OCI-LY1 (cell line): Measurements from ENCODE around the gene AKAP11.

Experiments
- H2AFZ ChIP-seq: fragments of 200-600 bp; sonication (generic), shearing (Covaris generic); 2 replicates; pipeline ENCODE4 v1.6.0; 2014; ENCODE audit warnings: antibody characterized with exemption, mild to moderate bottlenecking, low read length
- H3F3A ChIP-seq: fragments of 200-600 bp; sonication (generic), shearing (Covaris generic); 2 replicates; pipeline ENCODE4 v1.6.0; 2014; ENCODE audit warnings: mild to moderate bottlenecking, antibody characterized with exemption, low read length, moderate library complexity; ENCODE audit not compliant: insufficient read depth
- H3K27ac ChIP-seq: fragments of 200-600 bp; sonication (generic); 2 replicates; pipeline ENCODE4 v1.5.1; 2014; ENCODE audit warnings: low read length, mixed run types, mild to moderate bottlenecking, low read depth; ENCODE audit not compliant: poor library complexity, severe bottlenecking
- H3K27me3 ChIP-seq: fragments of 200-600 bp; sonication (generic); 2 replicates; pipeline ENCODE4 v1.6.0; 2014; ENCODE audit warnings: antibody characterized with exemption, mild to moderate bottlenecking, low read length, moderate library complexity; ENCODE audit not compliant: insufficient read depth
- H3K36me3 ChIP-seq: fragments of 200-600 bp; sonication (generic); 2 replicates; pipeline ENCODE4 v1.6.1; 2014; ENCODE audit warnings: mild to moderate bottlenecking, antibody characterized with exemption, low read length, moderate library complexity, mixed read lengths; ENCODE audit not compliant: insufficient read depth
- H3K4me1 ChIP-seq: fragments of 200-600 bp; sonication (generic); 2 replicates; pipeline ENCODE4 v1.5.1; 2014; ENCODE audit warnings: mild to moderate bottlenecking, low read length, moderate library complexity; ENCODE audit not compliant: insufficient read depth, severe bottlenecking
- H3K4me2 ChIP-seq: fragments of 200-600 bp; sonication (generic), shearing (Covaris generic); 2 replicates; pipeline ENCODE4 v1.6.1; 2014; ENCODE audit warnings: low read length
- H3K4me3 ChIP-seq: fragments of 200-600 bp; sonication (generic); 2 replicates; pipeline ENCODE4 v1.5.1; 2014; ENCODE audit warnings: low read length, low read depth, mild to moderate bottlenecking, mixed read lengths; ENCODE audit not compliant: poor library complexity, severe bottlenecking
- H3K79me2 ChIP-seq: fragments of 200-600 bp; shearing (Covaris generic); 2 replicates; pipeline ENCODE4 v1.6.1; 2016; ENCODE audit warnings: mixed run types, low read length, mixed read lengths; ENCODE audit not compliant: insufficient read depth
- H3K9ac ChIP-seq: fragments of 200-600 bp; sonication (generic), shearing (Covaris generic); 2 replicates; pipeline ENCODE4 v1.6.1; 2014; ENCODE audit warnings: mild to moderate bottlenecking, low read length, mixed read lengths
- H3K9me2 ChIP-seq: fragments of 200-600 bp; sonication (generic), shearing (Covaris generic); 2 replicates; pipeline ENCODE4 v1.6.1; 2014; ENCODE audit warnings: low read depth, mild to moderate bottlenecking, low read length, mixed read lengths
- H3K9me3 ChIP-seq: fragments of 200-600 bp; shearing (Covaris generic); 2 replicates; pipeline ENCODE4 v1.6.1; 2014; ENCODE audit warnings: low read length, mixed read lengths
- H4K20me1 ChIP-seq: fragments of 200-600 bp; sonication (generic), shearing (Covaris generic); 2 replicates; pipeline ENCODE4 v1.6.0; 2016; ENCODE audit warnings: mild to moderate bottlenecking, low read length; ENCODE audit not compliant: insufficient read depth
- EZH2 ChIP-seq: fragments of 200-600 bp; sonication (generic), shearing (Covaris generic); IDR thresholded peaks from 2 replicates; pipeline ENCODE4 v1.8.0; 2017; ENCODE audit warnings: borderline replicate concordance, mixed run types, mild to moderate bottlenecking, antibody characterized with exemption, low read length, moderate library complexity, mixed read lengths
- TF ChIP-seq, protein P1 (sequence below): fragments of 200-600 bp; sonication (generic), shearing (Covaris generic); IDR thresholded peaks from 2 replicates; pipeline ENCODE4 v1.5.1; 2017; ENCODE audit warnings: mild to moderate bottlenecking, antibody characterized with exemption, low read length, moderate library complexity, mixed read lengths

Gene AKAP11

DNA sequence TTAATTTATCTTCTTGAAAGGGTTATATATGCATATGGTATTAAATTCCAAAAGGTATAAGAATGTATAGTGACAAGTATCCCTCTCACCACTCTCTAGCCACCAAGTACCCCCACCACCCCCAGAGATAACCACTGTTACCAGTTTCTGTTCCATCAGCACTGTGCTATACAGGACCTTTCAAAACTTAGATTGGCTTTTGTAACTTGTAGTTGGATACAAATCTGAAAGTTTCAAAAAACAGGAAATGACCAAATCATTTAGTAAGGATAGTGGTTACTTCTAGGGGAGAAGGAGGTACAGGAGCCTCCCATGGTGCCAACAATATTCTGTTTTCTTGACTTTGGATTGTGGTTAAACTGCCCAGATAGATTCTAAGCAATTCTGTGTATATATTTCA, 56.7 kb downstream of the AKAP11 start:
- Histone ChIP-seq H3K27ac (no peak overlapping the region), H3K9me2 (no peaks in the 10 kb centered on the region), H3K36me3 (no peaks in the 10 kb centered on the region), H3K4me2 (no peak overlapping the region), H2AFZ (no peak overlapping the region), H3F3A (no peaks in the 10 kb centered on the region), H3K27me3 (no peaks in the 10 kb centered on the region), H3K79me2 (no peaks in the 10 kb centered on the region), H3K9ac (no peak overlapping the region), H3K4me1 (no peaks in the 10 kb centered on the region), H3K4me3 (no peak overlapping the region), H3K9me3 (no peaks in the 10 kb centered on the region), H4K20me1 (no peaks in the 10 kb centered on the region)
- no peak for TF ChIP-seq EZH2
- TF ChIP-seq, protein P1, sequence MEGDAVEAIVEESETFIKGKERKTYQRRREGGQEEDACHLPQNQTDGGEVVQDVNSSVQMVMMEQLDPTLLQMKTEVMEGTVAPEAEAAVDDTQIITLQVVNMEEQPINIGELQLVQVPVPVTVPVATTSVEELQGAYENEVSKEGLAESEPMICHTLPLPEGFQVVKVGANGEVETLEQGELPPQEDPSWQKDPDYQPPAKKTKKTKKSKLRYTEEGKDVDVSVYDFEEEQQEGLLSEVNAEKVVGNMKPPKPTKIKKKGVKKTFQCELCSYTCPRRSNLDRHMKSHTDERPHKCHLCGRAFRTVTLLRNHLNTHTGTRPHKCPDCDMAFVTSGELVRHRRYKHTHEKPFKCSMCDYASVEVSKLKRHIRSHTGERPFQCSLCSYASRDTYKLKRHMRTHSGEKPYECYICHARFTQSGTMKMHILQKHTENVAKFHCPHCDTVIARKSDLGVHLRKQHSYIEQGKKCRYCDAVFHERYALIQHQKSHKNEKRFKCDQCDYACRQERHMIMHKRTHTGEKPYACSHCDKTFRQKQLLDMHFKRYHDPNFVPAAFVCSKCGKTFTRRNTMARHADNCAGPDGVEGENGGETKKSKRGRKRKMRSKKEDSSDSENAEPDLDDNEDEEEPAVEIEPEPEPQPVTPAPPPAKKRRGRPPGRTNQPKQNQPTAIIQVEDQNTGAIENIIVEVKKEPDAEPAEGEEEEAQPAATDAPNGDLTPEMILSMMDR, result no peak

DNA sequence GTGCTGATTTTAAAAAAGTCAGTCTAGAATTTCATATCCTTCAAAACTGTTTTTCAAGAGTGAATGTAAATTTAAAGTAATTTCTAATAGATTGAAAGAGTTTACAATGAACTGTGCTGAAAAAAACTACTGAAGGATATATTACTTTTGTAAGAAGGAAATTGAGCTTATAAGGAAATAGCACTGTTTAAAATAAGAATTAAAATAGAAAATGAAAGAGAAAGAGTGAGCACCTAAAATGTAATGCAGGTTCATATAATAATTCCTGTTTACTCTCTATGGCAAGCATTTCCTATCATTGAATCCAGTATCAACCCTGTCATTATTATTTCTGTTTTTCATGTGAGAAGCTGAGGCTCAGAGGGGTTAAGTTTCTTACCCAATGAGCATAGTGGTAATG, 57.3 kb downstream of the AKAP11 start:
- Histone ChIP-seq H3K4me3 (no peak overlapping the region), H3K9ac (no peak overlapping the region), H3K36me3 (no peaks in the 10 kb centered on the region), H3K9me3 (no peaks in the 10 kb centered on the region), H3K79me2 (no peaks in the 10 kb centered on the region), H3K9me2 (no peaks in the 10 kb centered on the region), H3K4me1 (no peaks in the 10 kb centered on the region), H3F3A (no peaks in the 10 kb centered on the region), H2AFZ (no peak overlapping the region), H4K20me1 (no peaks in the 10 kb centered on the region), H3K27me3 (no peaks in the 10 kb centered on the region), H3K4me2 (no peak overlapping the region), H3K27ac (no peak overlapping the region)
- no peak for TF ChIP-seq EZH2
- TF ChIP-seq, protein P1, result no peak

GRCh38 chr13:42331009-42331408, 59.1 kb downstream of the AKAP11 start:
- no peak overlapping the region for H3K4me3 ChIP-seq
- H3K9me3 ChIP-seq, result no peaks in the 10 kb centered on the region
- H3K79me2 ChIP-seq, result no peaks in the 10 kb centered on the region
- no peak overlapping the region for H2AFZ ChIP-seq
- no peaks in the 10 kb centered on the region for H3K36me3 ChIP-seq
- H4K20me1 ChIP-seq, result no peaks in the 10 kb centered on the region
- TF ChIP-seq EZH2, result no peak
- TF ChIP-seq, protein P1, result no peak
- no peaks in the 10 kb centered on the region for H3F3A ChIP-seq
- H3K9me2 ChIP-seq, result no peaks in the 10 kb centered on the region
- no peak overlapping the region for H3K9ac ChIP-seq
- H3K27me3 ChIP-seq, result no peaks in the 10 kb centered on the region
- H3K4me1 ChIP-seq, result no peaks in the 10 kb centered on the region
- no peak overlapping the region for H3K4me2 ChIP-seq
- no peak overlapping the region for H3K27ac ChIP-seq
